Dermis blood vessel endothelial cell (primary cell): Measurements from ENCODE around the gene CRYZ. TPM values are rescaled to one million over a fixed set of nuclear protein-coding genes. Genes with fewer than 3 reads are reported as not detected.
"Not testable (repeated sequence)": the region's sequence is repeated elsewhere in the genome, so short reads cannot be mapped to it uniquely, and the experiment has no call there.

Experiments used
- DNase-seq: peaks from one replicate; pipeline ENCODE4 v3.0.0; 2010
- total RNA-seq: library from RNA; depleted of rRNA; stranded (reverse); fragments of >200 nt; gene quantifications from 2 replicates; pipeline ENCODE4 v1.2.3, GENCODE V29; 2014

Gene CRYZ, protein sequence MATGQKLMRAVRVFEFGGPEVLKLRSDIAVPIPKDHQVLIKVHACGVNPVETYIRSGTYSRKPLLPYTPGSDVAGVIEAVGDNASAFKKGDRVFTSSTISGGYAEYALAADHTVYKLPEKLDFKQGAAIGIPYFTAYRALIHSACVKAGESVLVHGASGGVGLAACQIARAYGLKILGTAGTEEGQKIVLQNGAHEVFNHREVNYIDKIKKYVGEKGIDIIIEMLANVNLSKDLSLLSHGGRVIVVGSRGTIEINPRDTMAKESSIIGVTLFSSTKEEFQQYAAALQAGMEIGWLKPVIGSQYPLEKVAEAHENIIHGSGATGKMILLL
- 33.3 and 33.4 TPM in 2 replicates for total RNA-seq

DNA sequence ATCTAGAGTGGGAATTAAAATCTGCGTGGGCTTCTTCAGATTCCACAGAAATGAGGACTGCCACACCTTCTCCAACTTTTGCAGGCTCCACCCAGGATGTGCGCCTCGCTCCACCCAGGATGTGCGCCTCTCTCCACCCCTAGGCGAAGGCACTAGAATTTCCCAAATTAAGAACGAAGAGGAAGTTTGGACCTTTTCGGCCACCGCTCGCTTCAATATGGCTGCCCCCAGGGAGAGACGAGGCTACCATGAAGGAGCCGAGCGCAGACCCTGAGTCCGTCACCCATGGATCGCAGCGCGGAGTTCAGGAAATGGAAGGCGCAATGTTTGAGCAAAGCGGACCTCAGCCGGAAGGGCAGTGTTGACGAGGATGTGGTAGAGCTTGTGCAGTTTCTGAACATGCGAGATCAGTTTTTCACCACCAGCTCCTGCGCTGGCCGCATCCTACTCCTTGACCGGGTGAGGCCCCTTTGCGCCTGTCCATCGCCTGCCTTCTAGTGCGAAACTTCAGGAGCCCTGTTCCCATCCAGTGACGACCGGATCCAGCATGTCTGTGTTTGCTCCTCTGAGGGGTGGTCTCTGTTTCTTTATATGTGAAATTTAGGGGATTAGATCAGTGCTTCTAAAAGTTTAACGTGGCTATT lies at the start of gene CRYZ, which contains the start of gene TYW3:
Gene CRYZ, minus strand, starts transcription at position 91 of the 644 bp plus-strand sequence. CDS start 8,229 bp downstream, outside the sequence.
Gene TYW3, plus strand, starts transcription at position 193 of the 644 bp plus-strand sequence. Its CDS starts 93 bp downstream, at position 286.
- DNase-seq, result peak; percentile 93

DNA sequence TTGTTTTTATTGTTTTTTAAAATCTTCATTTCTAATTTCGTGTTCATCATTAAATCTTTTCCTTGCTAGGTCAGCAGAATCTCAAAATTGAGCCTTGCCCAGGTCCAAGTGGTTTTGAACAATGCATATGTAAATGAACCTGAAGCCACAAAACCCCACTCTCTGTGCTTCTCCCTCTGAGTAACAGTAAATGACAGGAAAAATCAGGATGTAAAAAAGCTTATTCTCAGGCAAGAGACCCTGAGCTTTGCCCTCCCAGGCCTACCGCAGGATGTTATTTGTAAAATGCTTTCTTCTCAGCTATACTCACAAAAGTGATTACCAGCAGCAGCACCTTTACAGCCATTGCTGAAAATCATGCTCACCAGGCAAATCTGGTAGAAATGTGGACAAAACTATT lies 47.7 kb upstream of the CRYZ start:
- no peak for DNase-seq

DNA sequence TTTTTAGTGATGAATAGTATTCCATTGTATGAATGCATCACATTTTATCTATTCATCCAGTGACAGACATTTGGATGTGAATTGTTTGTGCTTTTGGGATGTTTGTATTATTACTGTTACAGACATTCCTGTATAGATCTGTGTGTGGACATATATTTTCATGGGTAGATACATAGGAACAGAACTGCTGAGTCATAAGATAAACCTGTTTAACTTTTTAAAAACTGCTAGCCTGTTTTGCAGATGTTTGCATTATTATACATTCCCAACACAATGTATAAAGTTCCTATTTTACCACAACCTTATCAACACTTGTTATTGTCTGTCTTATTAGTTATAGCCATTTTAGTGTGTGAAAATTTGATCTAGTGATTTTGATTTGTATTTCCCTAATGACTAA lies 46.9 kb upstream of the CRYZ start:
- no peak for DNase-seq

DNA sequence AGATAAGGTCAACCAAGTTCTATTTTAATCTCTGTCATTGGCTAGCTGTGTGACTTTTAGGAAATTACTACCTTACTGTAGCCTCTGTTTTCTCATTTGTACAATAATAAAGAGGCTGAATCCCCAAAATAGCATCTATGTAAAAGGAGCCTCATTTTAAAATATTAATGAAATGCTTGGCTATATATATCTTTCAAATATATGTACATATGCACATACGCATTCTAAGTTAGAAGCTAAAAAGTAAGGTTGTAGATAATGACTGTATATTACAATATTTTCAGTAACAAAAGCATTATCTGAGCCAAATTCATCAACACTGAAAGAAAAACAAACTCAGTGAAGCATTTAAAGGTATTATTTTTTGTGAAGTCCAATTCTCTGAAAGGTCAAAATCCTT lies 44.7 kb upstream of the CRYZ start:
- DNase-seq, result no peak

DNA sequence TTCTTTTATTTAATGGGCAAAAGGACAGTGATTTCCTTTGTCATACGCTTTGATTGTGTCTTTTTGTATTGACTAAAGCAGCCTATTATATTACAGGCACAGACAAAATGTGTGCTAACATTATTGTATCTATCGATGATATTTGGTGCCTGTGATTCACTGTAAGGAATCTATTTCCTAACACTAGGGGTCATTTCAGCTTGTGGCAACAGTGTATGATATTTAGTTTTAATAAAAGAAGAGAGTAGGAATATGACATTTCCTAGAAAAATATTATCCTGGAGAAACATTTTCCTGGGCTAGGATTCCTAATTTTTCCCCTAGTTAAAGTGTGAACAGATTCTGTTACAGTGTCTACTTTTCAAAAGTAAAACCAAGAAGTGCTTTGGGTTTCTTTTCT lies 42.9 kb upstream of the CRYZ start:
- no peak for DNase-seq

DNA sequence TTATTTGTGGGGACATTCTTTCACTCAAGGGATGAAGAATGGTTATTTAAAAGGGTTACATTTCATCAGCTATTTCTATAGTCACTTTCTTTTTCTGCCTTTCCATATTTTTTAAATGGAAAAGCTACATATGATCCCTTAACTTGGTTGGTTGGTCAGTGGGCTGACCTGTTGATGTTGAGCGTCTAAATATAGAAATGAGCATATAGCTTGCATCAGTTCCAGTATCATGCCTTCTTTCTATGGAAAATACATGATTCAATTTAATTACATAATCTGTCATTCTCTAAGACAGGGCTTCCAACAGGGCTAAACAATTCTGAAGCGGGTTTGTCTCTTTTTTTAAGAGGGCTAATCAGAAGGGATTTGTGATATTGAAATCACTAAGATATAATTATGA lies 40.7 kb upstream of the CRYZ start:
- no peak for DNase-seq

DNA sequence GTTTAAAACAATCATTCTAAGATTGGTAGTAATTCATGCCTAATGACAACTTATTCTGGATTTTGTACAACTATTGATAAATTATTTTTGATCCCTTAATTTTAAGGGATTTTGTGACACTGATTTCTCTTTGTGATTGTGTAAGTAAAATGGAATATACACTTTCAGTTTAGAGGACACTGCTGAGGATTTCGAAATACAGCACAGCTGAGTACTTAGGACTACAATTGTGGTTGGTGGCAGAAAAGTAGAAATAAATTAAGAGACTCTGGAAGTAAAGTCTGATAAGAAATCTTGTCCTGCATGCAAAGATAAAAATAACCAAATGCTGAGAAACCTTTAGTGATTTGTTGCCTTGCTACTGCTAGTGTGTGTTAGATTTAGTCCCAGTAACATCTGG lies 40.1 kb upstream of the CRYZ start:
- DNase-seq, result no peak

DNA sequence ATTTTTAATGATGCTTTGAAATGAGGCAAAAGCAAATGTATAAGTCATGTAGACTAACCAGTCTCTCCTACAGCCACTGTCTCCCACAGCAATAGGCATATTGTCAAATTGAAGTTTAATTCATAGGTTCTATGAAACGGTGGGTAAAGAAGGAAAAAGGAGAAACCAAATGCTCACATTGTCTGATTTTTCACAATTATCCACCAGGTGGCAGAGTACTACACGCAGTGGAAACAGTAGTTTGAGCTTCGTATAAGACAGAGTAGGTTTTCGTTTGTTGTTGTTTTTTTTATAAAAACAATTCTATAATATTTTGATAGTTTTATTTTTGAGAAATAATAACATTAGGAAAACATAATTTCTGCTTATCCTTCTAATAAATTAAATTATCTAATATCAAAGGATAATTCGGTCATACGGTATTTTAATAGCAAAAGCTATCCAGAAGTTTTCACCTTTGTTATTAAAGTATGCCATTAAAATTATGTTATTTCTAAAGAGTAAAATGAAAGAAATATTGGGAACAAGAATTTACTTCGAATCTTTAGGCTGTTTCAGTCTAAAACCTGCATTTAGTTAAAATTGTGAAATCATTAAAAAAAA lies 39.2 kb upstream of the CRYZ start:
- peak; percentile 71 for DNase-seq

DNA sequence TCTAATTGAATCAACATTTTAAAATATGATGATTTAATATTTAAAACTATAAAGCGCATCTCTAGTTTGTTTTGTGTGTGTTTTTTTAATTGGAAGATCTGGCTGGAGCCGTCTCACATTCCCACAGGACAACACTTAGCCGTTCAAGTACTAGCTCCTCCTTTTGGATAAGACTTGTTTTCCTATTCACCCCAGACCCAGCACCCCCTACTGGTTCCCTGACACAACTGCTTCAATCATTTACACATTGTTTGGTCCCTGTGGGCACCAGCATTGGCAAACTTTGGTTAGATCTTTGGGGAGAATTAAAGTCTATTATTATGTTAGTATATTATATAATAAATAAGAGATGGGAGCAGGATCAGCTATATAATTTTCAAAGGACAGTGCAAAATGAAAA lies 34.6 kb upstream of the CRYZ start:
- DNase-seq, result peak; percentile 30

DNA sequence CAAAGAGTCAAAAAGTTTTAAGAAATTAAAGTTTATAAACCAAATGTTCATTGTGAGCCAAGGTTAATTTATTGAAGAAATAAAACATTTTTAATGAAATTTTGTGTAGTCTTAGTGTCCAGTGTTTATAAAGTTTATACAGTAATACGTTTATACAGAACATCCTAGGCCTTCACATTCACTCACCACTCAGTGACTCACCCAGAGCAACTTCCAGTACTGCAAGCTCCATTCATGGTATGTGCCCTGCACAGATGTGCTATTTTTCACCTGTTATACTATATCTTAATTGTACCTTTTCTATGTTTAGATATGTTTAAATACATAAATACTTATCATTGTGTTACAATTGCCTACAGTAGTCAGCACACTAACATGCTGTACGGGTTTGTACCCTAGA lies 33.7 kb upstream of the CRYZ start:
- DNase-seq, result no peak

DNA sequence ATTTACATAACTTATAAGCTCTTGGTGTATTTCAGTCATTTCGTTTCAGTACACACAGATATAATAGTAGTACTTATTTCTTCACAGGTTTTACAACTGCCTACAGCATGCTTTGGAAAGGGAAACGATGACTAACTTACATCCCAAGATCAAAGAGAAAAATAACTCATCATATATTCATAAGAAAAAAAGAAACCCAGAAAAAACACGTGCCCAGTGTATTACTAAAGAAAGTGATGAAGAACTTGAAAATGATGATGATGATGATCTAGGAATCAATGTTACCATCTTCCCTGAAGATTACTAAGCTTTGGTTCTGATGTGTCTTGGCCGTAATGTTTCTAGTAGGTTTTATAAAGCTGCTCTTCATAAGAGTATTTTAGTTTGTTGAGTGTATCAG lies 31.0 kb upstream of the CRYZ start:
- DNase-seq, result peak; percentile 5

DNA sequence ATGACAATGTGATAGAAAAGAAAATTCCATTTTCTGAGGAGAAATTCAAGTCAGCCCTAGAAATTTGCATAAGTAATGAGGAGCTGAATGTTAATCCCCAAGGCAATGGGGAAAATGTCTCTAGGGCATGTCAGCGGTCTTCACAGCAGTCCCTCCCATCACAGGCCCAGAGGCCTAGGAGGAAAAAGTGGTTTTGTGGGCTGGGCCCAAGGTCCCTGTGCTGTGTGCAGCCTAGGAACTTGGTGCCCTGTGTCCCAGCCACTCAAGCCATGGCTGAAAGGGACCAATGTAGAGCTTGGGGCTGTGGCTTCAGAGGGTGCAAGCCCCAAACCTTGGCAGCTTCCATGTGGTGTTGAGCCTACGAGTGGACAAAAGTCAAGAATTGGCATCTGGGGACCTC lies 23.8 kb upstream of the CRYZ start:
- not testable (repeated sequence) for DNase-seq

DNA sequence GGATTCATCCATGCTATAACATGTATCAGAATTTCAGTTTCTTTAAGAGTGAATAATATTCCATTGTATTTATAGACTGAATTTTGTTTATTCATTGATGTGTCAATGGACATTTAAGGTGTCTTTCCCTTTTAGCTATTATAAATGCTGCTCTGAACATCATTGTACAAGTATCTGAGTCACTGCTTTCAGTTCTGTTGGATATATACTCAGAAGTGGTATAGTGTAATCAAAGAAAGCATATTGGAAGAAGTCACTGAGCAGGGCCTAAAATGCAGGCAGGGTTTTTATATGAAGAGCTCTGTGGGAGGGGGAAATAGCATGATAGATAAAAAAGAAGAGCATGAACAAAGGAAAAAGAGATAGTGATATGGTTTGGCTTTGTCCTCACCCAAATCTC lies 22.6 kb upstream of the CRYZ start:
- no peak for DNase-seq

DNA sequence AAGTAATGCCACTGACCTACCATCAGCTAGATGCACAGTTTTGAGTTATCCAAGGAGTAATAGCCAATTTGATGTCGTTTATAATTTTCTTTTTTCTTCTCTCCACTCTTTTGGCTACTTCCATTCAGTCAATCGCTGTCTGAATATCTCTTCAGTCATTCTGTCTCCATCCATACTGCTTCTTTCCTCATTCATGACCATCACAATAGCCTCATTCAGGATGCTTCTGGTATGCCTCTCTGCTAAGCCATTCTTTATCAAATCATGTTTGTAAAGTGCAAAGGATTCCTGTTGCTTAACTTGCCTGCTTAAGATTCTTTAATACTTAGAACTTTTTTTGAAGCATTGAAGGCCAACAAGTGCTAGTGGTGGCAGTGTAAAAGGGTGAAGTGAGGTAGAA lies 20.3 kb upstream of the CRYZ start:
- DNase-seq, result no peak

DNA sequence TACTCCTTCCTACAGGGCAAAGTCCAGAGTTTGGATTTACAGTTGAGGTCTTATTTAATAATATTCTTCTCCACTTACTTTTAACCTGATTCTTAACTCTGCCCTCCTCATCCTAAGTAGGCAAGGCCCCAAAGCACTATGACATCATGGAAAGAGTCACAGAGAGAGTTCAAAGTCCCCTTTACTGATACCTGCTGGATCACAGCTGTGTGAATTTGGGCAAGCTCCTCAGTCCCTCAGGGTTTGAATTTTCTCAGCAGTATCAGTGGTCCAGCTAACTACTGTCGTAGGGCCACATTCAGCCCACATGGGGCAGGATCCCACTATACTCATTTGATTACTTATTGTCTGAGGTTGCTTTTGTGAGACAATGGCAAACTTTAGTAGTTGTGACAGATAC lies 16.1 kb upstream of the CRYZ start:
- no peak for DNase-seq

DNA sequence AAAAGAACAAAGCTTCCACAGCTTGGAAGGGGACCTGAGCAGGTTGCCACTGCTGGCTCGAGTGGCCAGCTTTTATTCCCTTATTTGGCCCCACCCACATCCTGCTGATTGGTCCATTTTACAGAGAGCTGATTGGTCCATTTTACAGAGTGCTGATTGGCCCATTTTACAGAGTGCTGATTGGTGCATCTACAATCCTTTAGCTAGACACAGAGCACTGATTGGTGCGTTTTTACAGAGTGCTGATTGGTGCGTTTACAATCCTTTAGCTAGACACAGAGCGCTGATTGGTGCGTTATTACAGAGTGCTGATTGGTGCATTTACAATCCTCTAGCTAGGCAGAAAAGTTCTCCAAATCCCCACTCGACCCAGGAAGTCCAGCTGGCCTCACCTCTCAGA lies 12.4 kb upstream of the CRYZ start:
- not testable (repeated sequence) for DNase-seq

DNA sequence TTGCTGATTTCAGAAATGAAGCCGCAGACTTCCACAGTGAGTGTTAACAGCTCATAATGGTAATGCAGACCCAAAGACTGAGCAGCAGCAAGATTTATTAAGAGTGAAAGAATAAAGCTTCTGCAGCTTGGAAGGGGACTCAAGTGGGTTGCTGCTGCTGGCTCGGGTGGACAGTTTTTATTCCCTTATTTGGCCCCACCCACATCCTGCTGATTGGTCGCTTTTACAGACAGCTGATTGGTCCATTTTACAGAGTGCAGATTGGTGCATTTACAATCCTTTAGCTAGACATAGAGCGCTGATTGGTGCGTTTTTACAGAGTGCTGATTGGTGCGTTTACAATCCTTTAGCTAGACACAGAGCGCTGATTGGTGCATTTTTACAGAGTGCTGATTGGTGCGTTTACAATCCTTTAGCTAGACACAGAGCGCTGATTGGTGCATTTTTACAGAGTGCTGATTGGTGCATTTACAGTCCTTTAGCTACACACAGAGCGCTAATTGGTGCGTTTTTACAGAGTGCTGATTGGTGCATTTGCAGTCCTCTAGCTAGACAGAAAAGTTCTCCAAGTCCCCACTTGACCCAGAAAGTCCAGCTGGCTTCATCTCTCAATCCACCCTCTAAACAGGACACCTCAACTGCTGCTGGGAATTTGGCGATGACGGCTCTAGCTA lies 7.6 kb upstream of the CRYZ start:
- not testable (repeated sequence) for DNase-seq

DNA sequence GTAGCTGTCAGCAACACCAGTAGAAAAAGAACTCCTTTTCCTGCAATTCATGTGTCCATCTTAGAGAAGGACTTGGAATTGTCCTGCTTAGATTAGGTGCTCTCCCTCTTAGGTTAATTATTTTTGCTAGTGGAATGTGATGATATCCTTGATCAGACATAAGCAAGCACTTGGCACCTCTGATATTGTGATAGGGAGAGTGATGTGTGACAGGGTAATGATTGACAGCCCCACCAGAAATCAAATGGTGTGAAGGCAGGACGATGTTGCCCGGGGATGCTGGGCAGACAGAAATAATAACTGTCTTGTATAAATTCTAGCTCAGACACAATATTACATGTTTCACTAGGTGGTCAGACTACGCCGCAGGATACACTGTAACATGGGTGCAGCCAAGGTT lies 4.5 kb upstream of the CRYZ start:
- DNase-seq, result no peak

DNA sequence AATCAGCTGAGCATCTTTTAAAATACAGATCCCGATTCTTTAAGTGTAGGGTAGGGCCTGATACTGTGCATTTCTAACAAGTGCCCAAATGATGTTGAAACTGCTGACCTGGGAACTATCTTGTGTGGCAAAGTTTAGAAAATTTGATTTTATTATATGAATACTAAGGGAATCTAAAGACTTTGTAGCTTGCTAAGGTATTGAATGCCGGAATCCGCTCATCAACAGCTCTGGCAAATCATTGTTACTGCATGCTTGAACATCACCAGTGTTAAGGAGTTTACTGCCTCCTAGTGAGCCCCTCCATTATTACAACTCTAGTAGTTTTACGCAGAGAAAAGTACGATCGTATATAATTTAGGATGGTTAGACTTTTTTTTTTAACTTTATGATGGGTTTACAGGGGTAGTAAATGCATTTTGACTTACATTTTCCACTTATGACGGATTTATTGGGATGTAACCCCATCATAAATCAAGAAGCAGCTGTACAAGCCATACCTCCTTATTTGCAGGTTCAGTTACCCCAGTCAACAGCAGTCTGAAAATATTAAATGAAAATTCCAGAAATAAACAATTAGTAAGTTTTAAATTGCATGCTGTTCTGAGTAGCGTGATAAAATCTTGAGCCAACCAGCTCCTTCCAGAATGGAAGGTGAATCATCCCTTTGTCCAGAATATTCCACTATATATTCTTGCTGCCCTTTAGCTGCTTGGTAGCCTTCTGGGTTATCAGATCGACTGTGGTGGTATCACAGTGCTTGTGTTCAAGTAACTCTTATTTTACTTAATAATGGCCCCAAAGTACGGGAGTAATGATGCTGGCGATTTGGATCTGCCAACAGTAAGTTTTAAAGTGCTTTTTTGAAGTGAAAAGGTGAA lies 994 bp upstream of the CRYZ start:
- peak; percentile 81 for DNase-seq

DNA sequence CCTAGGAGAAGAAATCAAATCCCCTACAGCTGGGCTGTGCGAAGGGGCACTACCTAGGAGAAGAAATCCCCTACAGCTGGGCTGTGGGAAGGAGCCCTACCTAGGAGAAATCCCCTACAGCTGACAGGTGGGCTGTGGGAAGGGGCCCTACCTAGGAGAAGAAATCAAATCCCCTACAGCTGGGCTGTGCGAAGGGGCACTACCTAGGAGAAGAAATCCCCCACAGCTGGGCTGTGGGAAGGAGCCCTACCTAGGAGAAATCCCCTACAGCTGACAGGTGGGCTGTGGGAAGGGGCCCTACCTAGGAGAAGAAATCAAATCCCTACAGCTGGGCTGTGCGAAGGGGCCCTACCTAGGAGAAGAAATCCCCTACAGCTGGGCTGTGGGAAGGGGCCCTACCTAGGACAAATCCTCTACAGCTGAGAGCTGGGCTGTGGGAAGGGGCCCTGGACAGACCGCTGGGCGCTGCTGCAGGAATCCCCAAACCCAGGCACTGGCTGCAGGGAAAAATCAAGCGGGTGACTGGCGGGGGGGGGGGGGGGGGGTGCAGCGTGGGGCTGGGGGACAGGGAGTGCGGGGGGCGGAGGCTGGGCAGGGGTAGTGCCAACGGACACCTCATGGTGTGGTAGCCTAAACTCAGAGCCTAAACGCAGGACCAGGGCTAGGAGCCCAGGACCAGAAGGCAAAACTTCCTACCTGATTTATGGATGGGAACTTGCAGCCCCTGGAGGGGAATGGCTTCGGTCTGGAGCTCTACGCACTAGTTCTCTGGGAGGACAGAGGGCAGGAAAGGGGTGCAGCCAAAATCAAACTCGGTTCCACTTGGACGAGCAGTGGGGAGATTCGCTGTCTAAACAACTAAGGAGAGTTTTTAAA lies 541 bp downstream of the CRYZ start:
- not testable (repeated sequence) for DNase-seq

DNA sequence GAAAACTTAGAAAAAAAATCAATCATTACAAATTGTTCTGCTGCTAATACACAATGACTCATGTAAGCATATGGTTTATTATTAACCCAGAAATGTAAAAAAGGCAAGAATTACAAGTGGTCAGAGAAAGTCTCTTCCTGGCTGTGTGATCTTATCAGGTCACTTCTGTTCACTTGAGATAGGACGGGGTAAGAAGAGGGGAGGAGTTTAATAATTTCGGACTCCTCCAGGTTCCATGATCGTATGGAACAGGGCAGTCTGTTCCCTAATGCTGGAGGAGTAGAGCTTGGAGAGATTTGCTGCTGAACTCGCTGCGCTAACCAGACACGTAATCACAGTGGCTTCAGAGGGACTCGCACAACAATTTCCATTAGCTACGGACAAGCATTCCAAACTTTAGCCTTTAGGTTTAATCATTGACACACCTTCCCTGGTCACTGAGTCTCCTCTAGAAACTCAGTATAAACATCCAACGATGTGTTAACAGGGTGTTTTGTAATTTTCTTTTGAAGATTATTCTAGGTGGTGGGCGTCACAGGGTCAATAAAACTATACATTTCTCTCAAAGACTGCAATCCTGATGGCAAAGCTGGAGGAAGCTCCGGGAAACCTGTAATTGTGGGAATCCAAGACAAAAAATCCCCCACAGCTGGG lies 1.3 kb downstream of the CRYZ start:
- DNase-seq, result no peak
